Neural progenitor cell (in vitro differentiated cells): ENCODE data around the gene SLC43A2.

ENCODE experiments used
- EZH2 ChIP-seq: fragments of 200-600 bp; sonication (generic); IDR thresholded peaks from 2 replicates; pipeline ENCODE4 v1.6.1; 2017; ENCODE audit warnings: antibody characterized with exemption, mild to moderate bottlenecking, moderate library complexity
- EZH2phosphoT487 ChIP-seq: fragments of 200-600 bp; sonication (generic); IDR thresholded peaks from 2 replicates; pipeline ENCODE4 v1.6.1; 2017; ENCODE audit warnings: antibody characterized with exemption
- TF ChIP-seq, protein P1 (sequence below): fragments of 200-600 bp; sonication (generic); IDR thresholded peaks from 2 replicates; pipeline ENCODE4 v1.5.1; 2017; ENCODE audit warnings: antibody characterized with exemption, mild to moderate bottlenecking

DNA sequence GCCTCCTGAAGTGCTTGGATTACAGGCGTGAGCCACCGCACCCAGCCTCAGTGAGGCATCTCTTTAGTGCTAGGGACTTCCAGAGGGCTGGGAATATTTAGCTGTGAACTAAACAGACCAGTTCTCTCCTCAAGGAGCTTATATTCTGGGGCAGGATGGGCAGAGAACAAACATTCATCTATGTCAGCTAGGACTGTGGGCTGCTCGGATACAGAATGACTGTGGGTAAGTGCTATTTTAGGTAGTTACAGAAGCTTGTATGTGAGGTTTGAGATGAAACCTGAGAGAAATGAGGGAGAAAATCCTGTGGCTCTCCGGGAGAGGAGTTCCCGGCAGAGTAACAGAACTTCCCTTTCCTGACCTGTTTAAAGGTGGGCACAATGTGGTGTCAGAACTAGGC is 106.0 kb downstream of the SLC43A2 start:
- TF ChIP-seq, protein P1, sequence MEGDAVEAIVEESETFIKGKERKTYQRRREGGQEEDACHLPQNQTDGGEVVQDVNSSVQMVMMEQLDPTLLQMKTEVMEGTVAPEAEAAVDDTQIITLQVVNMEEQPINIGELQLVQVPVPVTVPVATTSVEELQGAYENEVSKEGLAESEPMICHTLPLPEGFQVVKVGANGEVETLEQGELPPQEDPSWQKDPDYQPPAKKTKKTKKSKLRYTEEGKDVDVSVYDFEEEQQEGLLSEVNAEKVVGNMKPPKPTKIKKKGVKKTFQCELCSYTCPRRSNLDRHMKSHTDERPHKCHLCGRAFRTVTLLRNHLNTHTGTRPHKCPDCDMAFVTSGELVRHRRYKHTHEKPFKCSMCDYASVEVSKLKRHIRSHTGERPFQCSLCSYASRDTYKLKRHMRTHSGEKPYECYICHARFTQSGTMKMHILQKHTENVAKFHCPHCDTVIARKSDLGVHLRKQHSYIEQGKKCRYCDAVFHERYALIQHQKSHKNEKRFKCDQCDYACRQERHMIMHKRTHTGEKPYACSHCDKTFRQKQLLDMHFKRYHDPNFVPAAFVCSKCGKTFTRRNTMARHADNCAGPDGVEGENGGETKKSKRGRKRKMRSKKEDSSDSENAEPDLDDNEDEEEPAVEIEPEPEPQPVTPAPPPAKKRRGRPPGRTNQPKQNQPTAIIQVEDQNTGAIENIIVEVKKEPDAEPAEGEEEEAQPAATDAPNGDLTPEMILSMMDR: no peak
- no peak for TF ChIP-seq EZH2
- TF ChIP-seq EZH2phosphoT487: no peak
